DMS 273 (cell line): ENCODE data around the gene INIP.

Source experiments
- DNase-seq: peaks from one replicate; lab custom pipeline; 2025; ENCODE audit not compliant: unreplicated experiment; lab: John Stamatoyannopoulos, UW

INIP gene

GRCh38 chr9:112717661-112718331, at the start of gene INIP:
INIP (minus strand) TSS chr9:112718117; CDS start chr9:112716485, 1,632 bp downstream.
- peak; percentile 99 for DNase-seq

GRCh38 chr9:112765281-112765680, 47.4 kb upstream of the INIP start:
- no peak for DNase-seq

- no peak for DNase-seq
Observed at GRCh38 chr9:112764837-112765236, 46.9 kb upstream of the INIP start.

GRCh38 chr9:112764344-112764743, 46.4 kb upstream of the INIP start:
- no peak for DNase-seq

- DNase-seq: no peak
Observed at GRCh38 chr9:112762726-112763518, 45.0 kb upstream of the INIP start.

- DNase-seq: no peak
Observed at GRCh38 chr9:112761912-112762655, 44.2 kb upstream of the INIP start.

GRCh38 chr9:112760821-112761220, 42.9 kb upstream of the INIP start:
- no peak for DNase-seq

- DNase-seq: no peak
Observed at GRCh38 chr9:112757940-112758339, 40.0 kb upstream of the INIP start.

- peak; percentile 70 for DNase-seq
Observed at GRCh38 chr9:112757282-112757883, 39.5 kb upstream of the INIP start.

- DNase-seq: no peak
Observed at GRCh38 chr9:112755675-112756074, 37.8 kb upstream of the INIP start.

- DNase-seq: peak; percentile 10
Observed at GRCh38 chr9:112755016-112755427, 37.1 kb upstream of the INIP start.

GRCh38 chr9:112754578-112754977, 36.7 kb upstream of the INIP start:
- no peak for DNase-seq

GRCh38 chr9:112753725-112754124, 35.8 kb upstream of the INIP start:
- DNase-seq: no peak

- DNase-seq: no peak
Observed at GRCh38 chr9:112752334-112753125, 34.6 kb upstream of the INIP start.

GRCh38 chr9:112751056-112751795, 33.3 kb upstream of the INIP start:
- DNase-seq: peak; percentile 87

GRCh38 chr9:112750764-112751055, 32.8 kb upstream of the INIP start:
- DNase-seq: no peak

- peak; percentile 94 for DNase-seq
Observed at GRCh38 chr9:112750016-112750763, 32.3 kb upstream of the INIP start, which contains the start of gene SNX30. SNX30 (plus strand) TSS chr9:112750760; CDS start chr9:112751002, 242 bp downstream.

GRCh38 chr9:112747094-112747493, 29.2 kb upstream of the INIP start:
- DNase-seq: no peak

- DNase-seq: no peak
Observed at GRCh38 chr9:112744177-112744576, 26.3 kb upstream of the INIP start.
